HG03045 (cell line): ENCODE results near the gene SUGCT.

Experiments
- ATAC-seq: cut with Tn5 transposase; IDR thresholded peaks from one replicate; pipeline ENCODE4 v1.9.1; 2021; ENCODE audit warnings: mild to moderate bottlenecking, moderate library complexity; ENCODE audit not compliant: unreplicated experiment

SUGCT gene

GRCh38 chr7:40704172-40704571 is 569.4 kb downstream of the SUGCT start:
- no peak for ATAC-seq

DNA sequence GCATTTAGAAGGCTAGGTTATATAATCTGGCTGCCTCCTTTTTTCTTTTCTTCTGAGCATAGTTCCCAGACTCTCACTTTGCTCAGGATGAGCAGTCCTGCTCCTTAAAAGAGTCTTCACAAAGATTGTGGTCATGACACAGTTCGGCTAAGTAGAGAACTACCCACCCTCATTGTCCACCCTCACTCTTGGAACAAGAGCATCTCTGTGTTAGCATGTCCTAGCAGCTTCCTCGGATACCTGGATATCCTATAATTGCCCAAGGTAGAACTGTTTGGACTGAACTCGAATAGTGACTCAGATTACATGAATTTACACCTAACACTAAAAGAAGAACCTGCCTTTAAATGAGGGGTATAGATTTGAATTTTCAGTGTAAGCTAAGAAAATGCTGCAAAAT is 572.0 kb downstream of the SUGCT start:
- ATAC-seq: no peak

DNA sequence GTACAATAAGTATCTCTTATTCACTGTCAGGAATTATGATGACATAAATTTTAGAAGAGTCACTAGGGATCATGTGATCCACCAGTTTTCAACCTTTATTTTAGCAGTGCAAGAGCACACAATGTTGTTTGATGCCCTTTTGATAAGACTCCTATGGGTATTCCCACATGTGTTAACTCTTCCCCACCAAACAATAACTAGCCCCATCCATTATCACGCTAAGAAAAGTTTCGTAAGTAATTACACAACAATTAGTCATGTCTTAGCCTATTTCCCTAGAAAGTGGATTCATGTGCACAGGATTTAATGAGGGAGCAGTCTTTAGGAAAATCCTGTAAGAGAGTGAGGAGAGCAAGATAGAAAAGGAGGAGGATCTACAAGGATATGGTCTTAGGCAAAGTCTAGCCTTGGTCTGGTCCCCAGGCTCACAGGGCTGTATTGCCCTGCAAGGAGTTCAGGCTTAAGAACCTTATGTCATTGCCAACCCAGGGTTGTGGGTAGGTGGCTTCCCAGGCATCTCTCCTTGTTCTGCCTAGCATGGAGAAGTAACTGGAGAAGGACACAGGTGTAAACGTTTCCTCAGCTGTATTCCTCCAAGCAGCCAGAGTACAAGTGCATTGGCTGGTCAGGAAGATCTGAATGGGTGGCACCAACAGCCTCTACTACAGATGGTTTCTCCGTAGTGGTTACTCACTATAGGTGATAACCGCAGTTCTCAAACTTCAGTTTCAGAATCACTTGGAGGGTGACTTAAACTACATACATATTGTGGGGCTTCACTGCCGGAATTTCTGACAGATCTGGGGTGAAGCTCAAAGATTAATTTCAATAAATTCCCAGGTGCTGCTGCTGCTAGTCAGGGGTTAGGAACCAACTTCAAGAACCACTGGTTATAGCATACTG is 574.5 kb downstream of the SUGCT start:
- no peak for ATAC-seq

GRCh38 chr7:40711706-40712105 is 576.9 kb downstream of the SUGCT start:
- ATAC-seq: no peak

DNA sequence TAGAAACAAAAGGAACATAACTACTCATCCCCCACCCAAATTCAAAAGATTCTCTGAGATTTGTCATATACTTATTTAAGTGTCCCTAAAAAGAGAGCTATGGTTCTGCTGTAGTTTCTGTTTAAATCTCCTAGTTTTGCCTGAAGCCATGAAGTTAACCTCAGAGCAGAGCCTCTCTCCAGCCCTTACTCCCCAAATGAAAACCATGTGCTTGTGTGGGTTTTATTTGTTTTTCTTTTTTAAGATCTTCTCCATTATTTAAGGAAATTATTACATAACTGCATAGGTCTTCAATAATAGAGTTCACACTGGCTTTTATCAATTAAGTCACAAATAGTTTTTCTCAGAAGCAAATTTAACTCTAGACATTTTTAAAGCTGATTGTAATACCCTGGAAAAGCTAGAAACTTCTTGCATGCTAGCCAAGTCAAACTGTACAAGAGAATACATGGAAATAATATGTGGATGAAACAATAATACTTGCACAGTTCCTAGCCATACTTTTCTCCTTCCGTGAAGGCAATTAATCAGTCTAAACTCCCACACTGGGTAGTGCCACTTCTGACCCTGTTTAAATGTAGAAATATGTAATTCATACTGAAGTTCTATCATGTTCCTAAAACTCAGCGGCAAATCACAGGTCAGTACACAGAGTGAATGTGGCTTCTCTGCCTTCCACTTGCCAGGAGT is 579.7 kb downstream of the SUGCT start:
- no peak for ATAC-seq

- ATAC-seq: no peak
Observed at GRCh38 chr7:40715053-40715430, 580.2 kb downstream of the SUGCT start.

DNA sequence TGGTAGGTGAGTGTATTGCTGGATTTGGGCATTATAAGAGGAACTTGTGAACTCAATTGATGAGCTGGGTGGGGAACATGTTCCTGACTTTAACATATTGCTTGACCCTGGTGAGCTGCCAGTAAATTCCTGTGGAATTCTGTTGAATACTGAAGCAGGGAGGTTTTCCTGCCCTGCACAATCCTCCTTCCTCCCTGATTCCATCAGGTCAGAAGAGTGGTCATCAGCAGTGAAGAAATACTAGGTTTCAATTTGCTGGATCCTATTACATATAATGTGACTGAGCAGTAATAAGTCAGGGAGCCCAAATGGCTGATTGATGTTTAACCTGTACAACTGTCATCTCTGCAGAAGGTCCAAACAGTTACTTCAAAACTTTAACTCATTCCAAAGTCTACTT is 581.2 kb downstream of the SUGCT start:
- ATAC-seq: no peak

GRCh38 chr7:40717242-40717641 is 582.4 kb downstream of the SUGCT start:
- no peak for ATAC-seq

DNA sequence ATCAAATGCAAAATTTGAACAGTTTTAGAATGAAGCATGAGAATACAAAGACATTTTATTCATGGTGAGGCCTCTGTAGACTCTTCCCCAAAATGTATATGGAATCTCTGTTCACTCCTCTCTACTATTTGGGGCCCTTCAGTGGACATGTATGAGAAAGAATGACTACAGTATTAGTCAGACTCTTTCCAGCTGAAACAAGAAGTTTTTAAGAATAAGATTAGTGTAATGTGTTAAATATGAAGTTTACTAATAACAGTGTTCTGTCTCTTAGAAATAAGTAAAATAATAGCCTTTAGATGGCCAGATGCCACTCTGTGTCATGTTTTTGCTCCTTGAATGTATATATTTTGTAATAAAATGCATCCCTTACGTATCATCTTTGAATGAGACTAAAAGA is 585.6 kb downstream of the SUGCT start:
- no peak for ATAC-seq

DNA sequence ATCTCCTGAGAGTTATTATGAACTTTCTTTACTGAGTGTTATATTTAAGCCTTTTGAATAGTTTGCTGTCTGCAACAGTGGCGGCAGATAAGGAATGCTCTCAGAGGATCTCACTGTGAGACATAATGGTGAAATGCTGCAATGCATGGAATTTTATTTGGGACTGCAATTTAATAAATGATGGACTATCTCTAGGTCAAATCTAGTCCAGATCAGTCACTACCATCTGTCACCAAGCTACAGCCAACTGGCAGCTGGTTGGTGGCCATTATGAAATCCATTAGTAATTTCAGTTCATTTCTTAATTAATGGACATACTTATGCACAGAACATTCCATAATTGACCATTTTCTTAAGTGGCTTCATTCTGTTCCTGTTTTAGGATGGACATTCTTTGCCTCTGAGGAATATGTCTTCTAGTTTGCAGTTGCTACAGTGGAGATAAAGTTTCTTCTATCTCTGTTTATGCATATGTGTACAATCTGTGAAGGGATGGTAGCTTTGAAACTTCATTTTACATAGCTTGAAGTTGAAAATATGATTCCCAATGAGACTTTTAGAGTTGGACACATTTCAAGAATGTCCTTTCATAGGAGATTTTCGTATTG is 586.6 kb downstream of the SUGCT start:
- no peak for ATAC-seq

DNA sequence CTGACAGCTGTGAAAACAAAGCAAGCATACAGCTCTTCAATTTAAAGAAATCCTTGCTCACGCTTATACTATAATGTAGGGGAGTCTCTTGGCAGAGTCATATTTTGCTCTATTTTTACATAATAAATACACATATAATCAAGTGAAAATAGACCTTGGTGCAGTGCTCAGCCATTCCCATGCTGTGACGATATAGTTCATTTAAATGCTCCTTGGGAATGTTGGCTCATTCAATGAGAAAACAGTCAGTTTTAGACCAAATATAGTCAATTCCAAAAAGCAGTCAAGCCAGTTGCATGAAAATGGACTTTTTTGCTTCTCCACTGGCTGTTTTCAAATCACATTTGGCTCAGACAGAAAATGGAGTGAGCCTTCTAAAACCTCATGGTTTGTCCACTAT is 587.4 kb downstream of the SUGCT start:
- ATAC-seq: no peak

GRCh38 chr7:40723829-40724228 is 589.0 kb downstream of the SUGCT start:
- ATAC-seq: no peak

- ATAC-seq: no peak
Observed at GRCh38 chr7:40726559-40726958, 591.8 kb downstream of the SUGCT start.

DNA sequence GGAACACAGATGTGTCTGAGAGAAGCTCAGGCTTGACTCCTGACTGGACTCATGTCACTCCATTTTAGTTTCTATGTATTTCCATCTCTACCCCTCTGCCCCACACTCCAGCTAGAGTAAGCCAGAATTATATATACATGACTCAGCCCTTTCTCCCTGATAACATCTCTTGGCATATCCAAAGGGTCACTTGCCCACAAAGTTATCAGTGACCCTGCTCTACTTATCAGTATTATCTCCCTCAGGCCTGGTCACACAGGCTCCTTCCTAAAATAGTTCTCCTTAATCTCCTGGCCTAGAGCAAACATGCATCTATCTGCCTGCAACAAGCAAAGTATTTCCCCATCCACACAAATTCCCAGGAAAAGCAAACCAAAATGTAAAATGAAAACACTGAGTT is 598.3 kb downstream of the SUGCT start:
- no peak for ATAC-seq

GRCh38 chr7:40733578-40733977 is 598.8 kb downstream of the SUGCT start:
- ATAC-seq: no peak

DNA sequence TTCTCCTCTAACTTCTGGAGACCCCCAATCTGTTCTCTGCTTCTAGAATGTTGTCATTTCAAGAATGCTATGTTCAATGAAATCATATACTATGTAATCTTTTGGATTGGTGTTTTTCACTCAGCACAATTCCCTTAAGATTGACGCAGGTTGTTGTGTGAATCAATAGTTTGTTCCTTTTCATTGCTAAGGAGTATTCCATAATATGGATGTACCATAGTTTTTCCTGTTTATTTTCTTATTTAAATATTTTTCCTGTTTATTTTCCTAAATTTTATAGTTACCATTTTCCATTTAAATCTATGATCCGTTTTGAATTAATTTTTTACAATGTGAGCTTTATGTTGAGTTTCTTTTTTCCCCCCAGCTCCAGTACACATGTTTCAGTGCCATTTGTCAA is 604.5 kb downstream of the SUGCT start:
- no peak for ATAC-seq

DNA sequence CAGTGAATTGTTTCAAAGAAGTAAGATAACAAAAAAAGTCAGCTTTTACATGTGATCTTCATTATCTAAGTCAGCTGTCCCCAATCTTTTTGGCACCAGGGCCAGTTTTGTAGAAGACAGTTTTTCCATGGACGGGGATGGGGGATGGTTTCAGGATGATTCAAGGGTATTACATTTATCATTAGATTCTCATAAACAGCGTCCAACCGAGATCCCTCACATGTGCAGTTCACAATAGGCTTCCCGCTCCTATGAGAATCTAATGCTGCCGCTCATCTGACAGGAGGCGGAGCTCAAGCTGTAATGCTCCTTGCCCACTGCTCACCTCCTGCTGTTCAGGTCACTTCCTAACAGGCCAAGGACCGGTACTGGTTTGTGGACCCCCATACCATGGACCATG is 607.5 kb downstream of the SUGCT start:
- ATAC-seq: no peak

DNA sequence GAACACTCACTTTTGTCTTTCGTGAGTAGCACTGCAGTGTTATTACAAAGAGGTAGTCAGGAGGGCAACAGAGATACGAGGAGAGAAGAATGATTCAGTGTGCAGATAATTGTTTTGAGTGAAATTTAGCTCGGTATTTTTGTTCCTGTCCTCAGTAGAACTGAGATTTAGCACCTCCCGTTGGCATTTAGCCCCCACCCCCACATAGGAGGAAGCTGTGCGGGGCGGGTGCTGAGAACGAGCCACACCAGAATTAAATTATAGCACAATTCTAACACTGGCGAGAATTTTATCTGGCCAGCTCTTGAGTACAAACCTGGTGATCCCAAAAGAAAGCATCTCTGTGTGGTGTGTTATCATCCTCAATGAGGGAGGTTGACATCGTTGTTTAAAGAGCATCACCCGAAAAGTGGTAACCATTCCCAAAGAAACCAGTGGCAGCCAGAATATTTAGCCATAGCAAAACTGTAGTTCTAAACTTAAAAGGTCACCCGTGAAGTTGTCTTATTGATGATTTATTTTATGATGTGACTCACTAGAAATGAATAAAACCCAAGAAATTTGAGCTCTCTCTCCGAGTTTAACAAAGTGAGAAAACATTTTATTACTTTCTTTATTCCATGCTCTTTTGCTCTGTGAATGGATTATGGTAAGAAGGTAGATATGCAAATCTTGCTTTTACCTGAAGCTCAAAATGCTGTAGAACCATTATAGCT is 612.2 kb downstream of the SUGCT start:
- no peak for ATAC-seq

GRCh38 chr7:40747856-40748255 is 613.1 kb downstream of the SUGCT start:
- no peak for ATAC-seq

DNA sequence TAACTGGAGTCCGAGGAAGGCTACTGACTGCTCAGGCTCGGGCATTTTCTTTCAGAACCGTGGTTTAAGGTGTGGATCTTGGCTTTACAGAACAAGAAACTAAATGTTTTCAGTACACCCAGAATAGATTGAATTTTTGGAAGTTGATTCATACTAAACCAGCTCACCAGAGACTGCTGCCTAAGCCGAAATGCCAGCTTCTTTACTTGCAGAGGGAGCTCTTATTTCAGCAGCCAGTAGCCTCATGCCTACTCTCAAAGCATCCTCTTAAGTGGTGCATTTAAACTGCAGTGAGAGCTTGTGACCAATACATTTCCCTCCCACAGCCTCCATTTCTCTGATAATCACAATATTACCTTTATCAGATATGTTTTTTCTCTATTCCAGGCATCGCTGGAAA is 615.1 kb downstream of the SUGCT start:
- ATAC-seq: no peak

DNA sequence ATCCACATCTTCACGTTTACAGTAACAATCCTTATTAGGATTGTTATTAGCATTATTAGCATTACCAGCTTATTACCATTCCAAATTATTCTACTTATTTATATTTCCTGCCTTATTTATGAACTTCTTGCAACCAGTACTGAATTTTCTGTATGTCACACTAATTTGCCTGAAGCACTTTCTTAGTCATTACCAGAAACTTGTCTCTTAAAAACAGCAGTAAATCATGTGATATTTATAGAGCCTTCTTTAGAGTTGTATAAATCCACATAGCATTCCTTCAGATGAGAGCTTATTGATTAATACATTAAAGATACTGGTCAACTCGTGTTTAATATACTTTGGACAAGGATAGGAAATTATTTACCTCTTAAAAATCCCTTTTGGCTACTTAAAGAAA is 618.6 kb downstream of the SUGCT start:
- ATAC-seq: no peak
